ENCODE data around the gene PRPF18. TPM values are rescaled to one million over a fixed set of nuclear protein-coding genes. Genes with fewer than 3 reads are reported as not detected.

The PRPF18 gene
- total RNA-seq, 2 donors from 2014 or later, result 18.0 to 40.2 TPM

DNA sequence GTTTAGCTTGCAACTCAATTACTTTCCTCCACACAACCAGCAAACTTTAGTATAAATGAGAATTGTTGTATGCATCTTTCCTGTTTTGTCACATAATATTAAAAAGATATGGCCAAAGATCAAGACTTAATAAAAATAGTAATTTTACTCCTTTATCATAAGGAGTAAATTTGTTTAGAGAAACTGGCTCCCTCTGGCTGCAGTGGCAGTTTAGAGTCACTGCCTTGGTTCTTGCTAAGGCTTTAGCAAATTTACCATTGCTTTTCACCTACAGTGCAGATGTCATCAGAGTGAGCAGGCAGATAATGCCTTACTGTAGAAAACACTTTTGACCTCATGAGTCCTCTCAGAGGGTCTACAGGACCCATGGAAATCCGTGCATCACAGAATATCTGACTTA is 2.6 kb downstream of the PRPF18 start:
- ATAC-seq (ENCODE audit: insufficient number of reproducible peaks, low FRiP score, low read depth), result no peak
- Histone ChIP-seq H3K36me3 (peaks cover 7% of the 10 kb centered on the region), H3K4me3 (no peak overlapping the region), H3K27ac (no peak overlapping the region), H3K4me1 (ENCODE audit: control insufficient read depth in 1 of 2, low read depth in 2 of 2) (peaks cover 13 to 16% of the 10 kb centered on the region in 2 donors), H3K27me3 (replicated peaks; ENCODE audit: insufficient read depth) (no peaks in the 10 kb centered on the region), H3K9me3 (no peaks in the 10 kb centered on the region)
- no peak for TF ChIP-seq CTCF (IDR thresholded peaks at IDR 0.05)
- no peak for DNase-seq (ENCODE audit: low spot score)

GRCh38 chr10:13590886-13591285 is 4.1 kb downstream of the PRPF18 start:
- no peaks in the 10 kb centered on the region for H3K9me3 ChIP-seq
- DNase-seq (ENCODE audit: low spot score) (no peak), ATAC-seq (ENCODE audit: insufficient number of reproducible peaks, low FRiP score, low read depth) (no peak)
- TF ChIP-seq CTCF (IDR thresholded peaks at IDR 0.05), result no peak
- peaks cover 13 to 16% of the 10 kb centered on the region in 2 donors for H3K4me1 ChIP-seq (ENCODE audit: control insufficient read depth in 1 of 2, low read depth in 2 of 2)
- H3K27me3 ChIP-seq (replicated peaks; ENCODE audit: insufficient read depth), result no peaks in the 10 kb centered on the region
- peaks cover 7% of the 10 kb centered on the region for H3K36me3 ChIP-seq
- no peak overlapping the region for H3K27ac ChIP-seq
- no peak overlapping the region for H3K4me3 ChIP-seq

- TF ChIP-seq CTCF (IDR thresholded peaks at IDR 0.05), result no peak
- ATAC-seq (ENCODE audit: insufficient number of reproducible peaks, low FRiP score, low read depth) (no peak), DNase-seq (ENCODE audit: low spot score) (no peak)
- Histone ChIP-seq H3K36me3 (peaks cover 7% of the 10 kb centered on the region), H3K9me3 (no peaks in the 10 kb centered on the region), H3K27me3 (replicated peaks; ENCODE audit: insufficient read depth) (no peaks in the 10 kb centered on the region), H3K4me1 (ENCODE audit: control insufficient read depth in 1 of 2, low read depth in 2 of 2) (peaks cover 13 to 15% of the 10 kb centered on the region in 2 donors), H3K27ac (no peak overlapping the region), H3K4me3 (no peak overlapping the region)
Measured at GRCh38 chr10:13592306-13592705, 5.5 kb downstream of the PRPF18 start.

DNA sequence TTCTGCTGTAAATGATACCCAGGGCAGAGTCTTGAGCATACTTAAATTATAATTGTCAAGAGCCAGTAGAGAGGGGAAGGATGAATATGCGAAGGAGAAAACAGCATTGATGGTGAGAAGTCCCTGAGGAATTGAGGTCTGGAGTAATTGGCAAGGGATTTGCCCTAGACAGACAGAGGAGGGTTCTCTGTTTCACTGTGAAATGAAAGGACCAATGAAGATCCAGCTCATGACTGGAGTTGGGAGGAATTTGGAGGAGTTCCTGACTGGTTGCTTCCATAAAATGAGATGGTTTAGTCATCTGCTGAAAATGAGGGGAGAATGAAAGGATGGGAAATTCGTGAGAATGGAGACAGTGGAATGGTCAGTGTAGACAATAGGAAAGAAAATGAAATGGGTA is 6.8 kb downstream of the PRPF18 start:
- ATAC-seq (ENCODE audit: insufficient number of reproducible peaks, low FRiP score, low read depth), result no peak
- H3K27me3 ChIP-seq (replicated peaks; ENCODE audit: insufficient read depth), result no peaks in the 10 kb centered on the region
- H3K36me3 ChIP-seq, result peaks cover 7% of the 10 kb centered on the region
- TF ChIP-seq CTCF (IDR thresholded peaks at IDR 0.05), result no peak
- H3K9me3 ChIP-seq, result no peaks in the 10 kb centered on the region
- H3K27ac ChIP-seq, result no peak overlapping the region
- H3K4me3 ChIP-seq, result no peak overlapping the region
- H3K4me1 ChIP-seq (ENCODE audit: control insufficient read depth in 1 of 2, low read depth in 2 of 2), result peaks cover 3% of the 10 kb centered on the region in 2 donors
- DNase-seq (ENCODE audit: low spot score), result no peak

- Histone ChIP-seq H3K9me3 (no peaks in the 10 kb centered on the region), H3K4me1 (ENCODE audit: control insufficient read depth in 1 of 2, low read depth in 2 of 2) (no peaks in the 10 kb centered on the region), H3K27me3 (replicated peaks; ENCODE audit: insufficient read depth) (no peaks in the 10 kb centered on the region), H3K36me3 (peaks cover 7% of the 10 kb centered on the region), H3K4me3 (no peak overlapping the region), H3K27ac (no peak overlapping the region)
- ATAC-seq (ENCODE audit: insufficient number of reproducible peaks, low FRiP score, low read depth), result no peak
- DNase-seq (ENCODE audit: low spot score), result no peak
- no peak for TF ChIP-seq CTCF (IDR thresholded peaks at IDR 0.05)
Measured at GRCh38 chr10:13594641-13595040, 7.9 kb downstream of the PRPF18 start.
